IPS-18c (cell line): ENCODE data around the gene LYSMD4.
"Not testable (repeated sequence)": the region's sequence is repeated elsewhere in the genome, so short reads cannot be mapped to it uniquely, and the experiment has no call there.

Source experiments
- H3K4me3 ChIP-seq: 2 replicates; pipeline ENCODE4 v1.7.0; 2013; ENCODE audit warnings: low read depth, mild to moderate bottlenecking, low read length, moderate library complexity; ENCODE audit not compliant: insufficient read depth
- H3K9me3 ChIP-seq: one replicate; pipeline ENCODE4 v1.6.1; 2013; ENCODE audit warnings: mild to moderate bottlenecking, low read length, moderate library complexity; ENCODE audit not compliant: control insufficient read depth, insufficient read depth

LYSMD4 gene

DNA sequence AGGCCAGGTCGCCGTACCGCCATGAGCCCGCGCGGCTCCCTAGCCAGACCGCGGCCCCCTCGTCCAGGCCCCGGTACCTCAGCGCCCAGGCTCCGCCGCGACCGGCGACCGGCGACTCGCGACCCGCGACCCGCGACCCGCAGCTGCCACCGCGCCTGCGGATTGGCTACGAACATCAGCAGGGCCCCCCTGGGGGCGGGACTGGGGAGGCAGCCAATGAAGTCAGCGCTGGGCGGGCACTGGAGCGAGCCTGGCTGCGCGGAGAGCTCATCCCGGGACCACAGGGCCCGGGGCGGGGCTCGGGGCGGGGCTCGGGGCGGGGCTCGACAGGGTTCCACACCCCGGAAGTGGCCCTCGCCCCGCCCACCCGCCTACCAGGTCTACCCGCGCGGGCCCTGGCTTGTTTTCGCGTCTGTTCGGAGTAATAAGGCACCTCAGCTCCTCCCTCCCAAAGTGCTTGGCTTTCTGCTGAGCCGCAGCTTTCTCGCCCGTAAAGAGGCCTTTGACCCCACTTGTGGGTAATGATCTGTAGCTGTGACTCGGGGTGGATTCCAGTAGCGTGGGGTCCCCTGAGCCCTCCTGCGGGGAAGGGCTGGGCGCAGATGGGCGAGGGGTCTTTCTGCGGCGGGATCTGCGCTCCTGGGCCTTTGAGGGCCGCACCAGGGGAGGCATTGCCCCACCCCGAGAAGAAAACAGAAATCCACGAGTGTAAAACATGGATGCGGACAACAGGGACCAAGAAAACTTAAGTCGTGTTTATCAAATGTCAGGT, at the start of gene LYSMD4:
Gene LYSMD4 (minus strand): TSS at position 170 of the 772 bp plus-strand sequence. CDS start 1,438 bp downstream, outside the sequence.
- no peaks in the 10 kb centered on the region for H3K9me3 ChIP-seq
- H3K4me3 ChIP-seq, result peak within 1 kb of the TSS; percentile 75

GRCh38 chr15:99782029-99782428, 48.8 kb upstream of the LYSMD4 start:
- not testable (repeated sequence) for H3K9me3 ChIP-seq, H3K4me3 ChIP-seq

DNA sequence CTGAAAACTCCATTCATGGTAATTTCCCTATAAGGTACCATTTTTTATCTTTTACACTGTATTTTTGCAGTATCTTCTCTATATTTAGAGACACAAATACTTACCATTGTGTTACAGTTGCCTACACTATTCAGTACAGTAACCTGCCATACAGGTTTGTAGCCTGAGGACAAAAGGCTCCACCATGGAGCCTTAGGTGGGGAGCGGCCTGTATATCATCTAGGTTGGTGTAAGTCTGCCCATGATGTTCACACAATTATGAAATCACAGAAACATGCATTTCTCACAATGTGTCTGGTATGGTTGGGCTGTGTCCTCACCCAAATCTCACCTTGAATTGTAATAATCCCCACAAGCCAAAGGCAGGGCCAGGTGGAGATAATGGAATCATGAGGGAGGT, 43.9 kb upstream of the LYSMD4 start:
- no peaks in the 10 kb centered on the region for H3K9me3 ChIP-seq

DNA sequence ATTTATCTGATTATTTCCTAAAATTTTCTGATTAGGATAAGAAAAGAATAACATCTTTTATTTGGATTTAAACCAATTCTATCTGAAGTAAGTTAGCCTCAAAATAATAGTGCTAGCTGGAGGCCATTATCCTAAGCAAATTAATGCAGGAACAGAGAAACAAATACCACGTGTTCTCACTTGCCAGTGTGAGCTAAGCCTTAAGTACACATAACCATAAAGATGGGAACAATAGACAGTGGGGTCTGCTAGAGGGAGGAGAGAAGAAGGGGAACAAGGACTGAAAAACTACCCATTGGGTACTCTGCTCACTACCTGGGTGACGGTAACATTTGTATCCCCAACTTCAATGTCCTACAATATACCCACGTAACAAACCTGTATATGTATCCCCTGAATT, 31.3 kb upstream of the LYSMD4 start:
- Histone ChIP-seq H3K9me3 (no peaks in the 10 kb centered on the region), H3K4me3 (no peak overlapping the region)

More for the DNA sequence above, 43.9 kb upstream of the LYSMD4 start:
- H3K4me3 ChIP-seq, result no peak overlapping the region

- H3K9me3 ChIP-seq, result no peaks in the 10 kb centered on the region
- no peak overlapping the region for H3K4me3 ChIP-seq
Measured at GRCh38 chr15:99763827-99764226, 30.6 kb upstream of the LYSMD4 start.

- Histone ChIP-seq H3K4me3 (no peak overlapping the region), H3K9me3 (no peaks in the 10 kb centered on the region)
Measured at GRCh38 chr15:99762288-99762687, 29.1 kb upstream of the LYSMD4 start.

- no peaks in the 10 kb centered on the region for H3K9me3 ChIP-seq
Measured at GRCh38 chr15:99755692-99756409, 22.6 kb upstream of the LYSMD4 start.

DNA sequence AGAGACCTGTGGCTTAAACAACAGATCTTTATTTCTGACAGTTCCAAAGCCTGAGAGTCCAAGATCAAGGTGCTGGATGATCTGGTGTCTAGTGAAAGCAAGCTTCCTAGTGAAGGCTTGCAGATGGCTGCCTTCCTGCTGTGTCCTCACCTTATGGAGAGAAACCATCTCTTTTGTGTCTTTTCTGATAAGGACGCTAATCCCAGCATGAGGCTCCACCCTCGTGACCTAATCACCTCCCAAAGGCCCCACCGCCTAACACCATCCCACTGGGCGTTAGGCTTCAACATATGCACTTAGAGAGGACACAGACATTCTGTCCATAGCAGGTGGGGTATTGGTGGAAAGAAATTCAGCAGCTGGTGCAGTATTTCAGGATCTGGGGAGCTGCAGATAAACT, 19.8 kb upstream of the LYSMD4 start:
- Histone ChIP-seq H3K9me3 (no peaks in the 10 kb centered on the region), H3K4me3 (no peak overlapping the region)

More at GRCh38 chr15:99755692-99756409, 22.6 kb upstream of the LYSMD4 start:
- no peak overlapping the region for H3K4me3 ChIP-seq

- H3K9me3 ChIP-seq, result no peaks in the 10 kb centered on the region
- no peak overlapping the region for H3K4me3 ChIP-seq
Measured at GRCh38 chr15:99752556-99752955, 19.3 kb upstream of the LYSMD4 start.

DNA sequence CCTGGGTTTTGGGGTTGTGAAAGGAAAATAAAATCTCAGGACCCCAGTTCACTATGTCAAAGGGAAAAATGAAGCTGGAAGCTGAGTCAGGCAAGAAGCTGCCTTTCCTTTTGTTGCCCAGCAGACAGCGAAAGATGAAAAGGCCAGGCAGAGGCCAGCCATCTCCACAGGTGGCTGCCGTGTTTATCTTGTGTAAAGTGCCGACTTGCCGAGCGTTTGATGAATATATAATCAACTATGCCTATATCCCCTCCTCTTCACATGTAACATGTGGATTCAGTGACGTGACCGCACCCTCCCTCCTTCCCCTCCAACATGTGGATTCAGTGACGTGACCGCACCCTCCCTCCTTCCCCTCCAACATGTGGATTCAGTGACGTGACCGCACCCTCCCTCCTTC, 17.1 kb upstream of the LYSMD4 start:
- H3K4me3 ChIP-seq, H3K9me3 ChIP-seq: not testable (repeated sequence)

DNA sequence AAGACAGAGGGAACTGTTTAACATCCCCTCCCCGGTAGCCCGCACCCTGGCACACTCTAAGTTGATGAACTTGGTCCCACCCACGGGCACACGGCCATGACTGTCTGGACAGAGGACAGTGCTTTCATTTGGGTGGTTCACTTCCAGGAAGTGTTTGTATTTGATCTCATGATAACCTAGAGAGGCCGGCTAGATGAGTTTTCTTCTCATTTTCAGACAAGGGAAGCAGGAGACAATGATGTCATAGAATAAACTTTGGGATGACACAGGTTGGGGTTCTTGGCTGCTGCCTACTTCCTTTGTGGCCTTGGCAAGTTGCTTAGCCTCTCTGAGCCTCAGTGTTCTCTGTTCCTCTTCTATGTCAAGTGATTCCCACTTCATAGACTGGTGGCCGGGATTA, 16.1 kb upstream of the LYSMD4 start:
- Histone ChIP-seq H3K4me3 (no peak overlapping the region), H3K9me3 (no peaks in the 10 kb centered on the region)

DNA sequence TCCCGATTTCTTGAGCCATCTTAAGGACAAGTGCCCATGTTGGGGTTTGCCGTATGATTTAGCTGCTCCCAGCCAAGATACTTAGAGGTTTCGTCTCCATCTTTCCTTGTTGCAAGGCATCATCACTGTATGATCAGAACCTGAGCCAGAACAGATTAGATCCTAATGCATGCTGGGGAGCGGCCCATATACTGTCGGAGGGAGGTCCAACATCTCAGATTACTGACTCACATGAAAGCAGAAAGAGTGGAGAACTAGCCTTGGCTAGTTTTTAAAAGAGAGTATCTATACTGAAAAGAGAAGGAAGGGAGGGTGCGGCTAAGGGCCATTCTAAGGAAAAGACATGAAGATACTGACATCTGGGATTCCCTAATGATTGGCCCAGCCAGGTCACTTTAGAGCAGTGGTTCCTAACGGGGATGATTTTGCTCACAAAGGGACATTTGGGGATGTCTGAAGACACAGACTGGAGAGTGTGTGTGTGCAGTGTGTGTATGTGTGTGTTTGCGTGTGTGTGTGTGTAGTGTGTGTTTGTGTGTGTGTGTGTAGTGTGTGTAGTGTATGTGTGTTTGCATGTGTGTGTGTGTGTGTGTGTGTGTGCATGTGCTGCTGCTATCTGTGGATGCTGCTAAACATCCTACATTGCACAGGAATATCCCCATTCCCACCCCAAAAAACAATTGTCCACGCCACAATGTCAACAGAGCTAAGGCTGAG, 12.3 kb upstream of the LYSMD4 start:
- no peak overlapping the region for H3K4me3 ChIP-seq
- peaks cover 2% of the 10 kb centered on the region for H3K9me3 ChIP-seq

DNA sequence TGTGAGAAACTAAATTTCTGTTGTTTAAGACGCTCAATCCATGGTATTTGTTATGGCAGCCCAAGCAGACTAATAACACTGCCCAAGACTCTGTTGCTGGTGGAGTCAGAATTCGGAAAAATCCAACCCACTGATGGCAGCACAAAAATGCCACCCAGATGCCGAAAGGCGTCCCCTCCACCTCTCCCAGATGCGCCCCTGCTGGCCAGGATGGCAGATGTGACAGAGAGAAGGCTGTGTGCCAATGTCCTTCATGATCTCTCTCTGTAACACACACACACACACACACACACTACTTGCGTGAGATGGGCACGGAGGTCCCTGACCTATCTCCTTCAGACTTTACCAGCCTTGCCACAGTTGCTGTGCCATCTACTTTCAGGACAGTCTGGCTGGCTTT, 10.9 kb upstream of the LYSMD4 start:
- Histone ChIP-seq H3K4me3 (no peak overlapping the region), H3K9me3 (peaks cover 2% of the 10 kb centered on the region)

- H3K4me3 ChIP-seq, result no peak overlapping the region
- H3K9me3 ChIP-seq, result peaks cover 2% of the 10 kb centered on the region
Measured at GRCh38 chr15:99741835-99742234, 8.6 kb upstream of the LYSMD4 start.

GRCh38 chr15:99738021-99738847, 5.0 kb upstream of the LYSMD4 start:
- H3K9me3 ChIP-seq, result peaks cover 2% of the 10 kb centered on the region
- H3K4me3 ChIP-seq, result no peak overlapping the region

DNA sequence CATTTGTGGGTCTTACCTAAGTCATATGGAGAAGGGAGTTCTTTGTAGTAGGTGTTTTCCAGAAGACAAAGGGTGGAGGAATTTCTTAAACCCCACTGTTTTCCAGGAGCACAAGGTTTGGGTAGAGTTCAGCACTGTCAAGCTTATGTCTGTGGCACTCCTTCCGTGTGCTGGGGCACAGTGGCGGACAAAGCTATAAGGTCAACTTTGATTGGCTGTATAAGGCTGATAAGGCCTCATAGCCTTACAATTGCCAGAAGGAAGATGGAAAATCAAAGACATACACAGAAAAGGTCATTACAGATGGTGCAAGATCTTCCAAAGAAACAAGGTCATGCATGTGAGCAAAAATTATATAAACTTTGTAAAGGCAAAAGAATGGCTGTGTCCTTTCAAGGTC, 3.5 kb upstream of the LYSMD4 start:
- Histone ChIP-seq H3K4me3 (no peak overlapping the region), H3K9me3 (peaks cover 2% of the 10 kb centered on the region)

DNA sequence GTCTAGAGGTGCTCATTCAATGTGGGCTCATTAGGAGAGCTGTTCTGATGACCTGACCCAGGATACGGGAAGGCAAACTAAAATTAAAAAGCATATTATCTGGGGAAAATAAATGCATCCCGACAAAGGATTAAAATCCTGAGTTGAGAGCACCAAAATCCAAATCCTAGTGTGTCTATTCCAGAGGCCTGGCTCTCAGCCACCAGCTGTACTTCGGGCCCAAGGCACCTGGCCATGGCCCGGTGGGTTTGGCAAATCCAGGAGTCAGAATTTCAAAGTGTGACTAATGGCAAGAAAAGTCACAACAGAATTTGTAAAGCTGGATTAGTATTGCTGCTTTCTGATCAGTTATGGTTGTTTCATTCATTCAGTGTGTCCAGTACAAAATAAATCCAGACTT, 2.6 kb upstream of the LYSMD4 start:
- no peaks in the 10 kb centered on the region for H3K9me3 ChIP-seq

More for the DNA sequence above, 2.6 kb upstream of the LYSMD4 start:
- H3K4me3 ChIP-seq, result no peak overlapping the region
